NCI-H146 treated with DMSO at 0.1 percent for 48 hours (cell line): ENCODE data around the gene MCOLN1.
A peak's percentile ranks its signal among the peaks of the same experiment; 100 is the strongest.

Experiments
- DNase-seq: peaks from one replicate; lab custom pipeline; 2025; ENCODE audit not compliant: unreplicated experiment; lab: John Stamatoyannopoulos, UW

MCOLN1 gene

DNA sequence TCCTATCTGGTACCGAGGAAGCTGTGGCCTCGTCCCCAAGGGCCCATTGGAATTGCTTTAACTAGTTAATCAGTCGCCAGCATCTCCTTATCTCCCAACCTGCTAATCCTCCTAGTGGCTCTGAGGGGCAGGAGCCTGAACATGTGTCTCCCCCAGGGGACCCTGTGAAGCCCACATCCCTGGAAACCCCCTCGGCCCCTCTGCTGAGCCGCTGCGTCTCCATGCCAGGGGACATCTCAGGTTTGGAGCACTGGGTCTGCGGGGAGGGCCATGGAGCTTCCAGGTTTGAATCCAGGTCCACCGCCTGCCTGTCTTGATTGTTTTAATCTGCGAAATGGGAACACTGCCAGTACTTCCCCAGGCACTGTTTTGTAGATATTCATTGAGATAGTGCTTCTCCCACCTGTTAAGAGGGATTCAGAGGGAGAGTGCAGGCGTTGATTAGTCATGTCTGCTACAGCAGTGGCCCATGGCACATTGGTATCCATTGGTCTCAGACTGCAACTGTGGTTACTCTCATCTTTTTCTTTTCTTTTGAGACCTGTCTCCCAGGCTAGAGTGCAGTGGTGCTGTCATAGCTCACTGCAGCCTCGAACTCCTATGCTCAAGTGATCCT lies 19.5 kb downstream of the MCOLN1 start:
- no peak for DNase-seq

DNA sequence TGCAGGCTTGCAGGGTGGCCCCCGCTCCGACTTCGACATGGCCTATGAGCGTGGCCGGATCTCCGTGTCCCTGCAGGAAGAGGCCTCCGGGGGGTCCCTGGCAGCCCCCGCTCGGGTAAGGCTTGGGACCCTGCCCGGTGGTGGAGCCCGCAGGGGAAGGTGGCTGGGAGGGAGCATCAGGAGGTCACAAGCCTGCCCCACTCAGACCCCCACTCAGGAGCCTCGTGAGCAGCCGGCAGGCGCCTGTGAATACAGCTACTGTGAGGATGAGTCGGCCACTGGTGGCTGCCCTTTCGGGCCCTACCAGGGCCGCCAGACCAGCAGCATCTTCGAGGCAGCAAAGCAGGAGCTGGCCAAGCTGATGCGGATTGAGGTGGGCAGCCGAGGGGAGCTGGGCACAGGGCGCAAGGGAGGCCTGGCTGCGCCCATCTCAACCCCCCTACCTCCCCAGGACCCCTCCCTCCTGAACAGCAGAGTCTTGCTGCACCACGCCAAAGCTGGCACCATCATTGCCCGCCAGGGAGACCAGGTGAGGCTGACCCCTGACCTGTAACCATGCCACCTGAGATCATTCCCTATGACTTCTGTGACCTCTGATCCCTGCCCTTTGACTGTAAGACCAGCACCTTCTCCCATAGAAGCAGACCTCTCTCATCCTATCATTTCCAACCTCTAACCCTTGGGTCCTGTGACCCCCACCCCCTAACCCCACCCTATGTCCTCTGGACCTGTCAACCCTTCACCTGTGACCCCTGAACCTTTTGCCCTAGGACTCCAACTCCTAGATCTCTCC lies 20.3 kb downstream of the MCOLN1 start:
- DNase-seq, result no peak

DNA sequence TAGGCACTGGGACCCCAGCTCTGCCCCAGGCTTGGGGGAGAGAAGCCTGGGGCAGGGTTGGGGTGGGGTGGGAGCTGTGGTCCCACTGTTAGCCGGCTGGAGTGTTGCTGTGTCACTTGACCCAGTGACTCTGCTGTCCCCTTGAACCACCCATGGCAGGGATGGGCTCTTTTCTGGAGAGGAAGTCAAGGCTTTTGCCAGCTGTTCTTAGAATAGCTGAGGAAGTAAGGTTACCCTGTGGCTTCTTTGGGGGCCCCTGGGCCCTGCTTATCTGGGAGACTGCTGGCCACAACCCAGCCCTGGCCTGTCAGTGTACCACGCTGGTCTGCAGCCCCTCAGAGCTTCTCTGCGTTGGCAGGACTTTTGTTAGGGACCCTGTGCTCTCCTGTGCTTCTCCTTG lies 22.2 kb downstream of the MCOLN1 start:
- DNase-seq, result no peak

DNA sequence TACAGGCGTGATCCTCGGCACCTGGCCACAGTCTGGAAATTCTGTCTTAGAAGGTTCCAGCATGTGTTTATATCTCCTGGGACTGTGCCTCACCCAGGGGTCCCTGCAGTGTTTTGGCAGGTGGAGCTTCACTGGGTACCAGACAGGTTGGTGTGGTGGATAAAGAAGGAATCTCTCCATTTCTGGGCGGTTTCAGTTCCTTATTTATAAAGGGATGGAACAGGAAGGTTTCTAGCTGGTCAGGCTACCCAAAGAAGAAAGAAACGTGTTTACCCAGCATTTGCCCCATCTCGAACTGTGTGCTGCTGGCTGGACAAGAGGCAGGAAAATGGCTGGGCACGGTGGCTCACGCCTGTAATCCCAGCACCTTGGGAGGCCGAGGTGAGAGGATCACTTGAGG lies 22.9 kb downstream of the MCOLN1 start:
- DNase-seq, result no peak

DNA sequence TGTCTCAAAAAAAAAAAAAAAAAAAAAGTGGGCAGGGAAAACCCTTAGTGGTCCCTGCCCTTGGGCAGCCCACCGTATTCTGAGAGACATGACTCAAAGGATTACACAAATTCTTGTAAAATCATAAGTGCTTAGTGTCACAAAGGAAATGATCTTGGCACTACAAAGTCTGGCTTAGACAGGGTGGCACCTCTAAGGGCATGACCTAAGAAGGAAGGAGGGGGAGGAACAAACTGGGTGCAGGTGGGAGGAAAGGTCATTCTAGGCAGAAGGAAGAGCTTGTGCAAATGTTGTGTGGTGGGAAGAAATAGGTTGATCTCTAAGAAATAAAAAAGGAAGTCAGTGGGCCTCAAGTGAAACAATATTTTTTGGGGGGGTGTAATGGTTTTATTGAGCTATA lies 23.5 kb downstream of the MCOLN1 start:
- DNase-seq, result no peak

DNA sequence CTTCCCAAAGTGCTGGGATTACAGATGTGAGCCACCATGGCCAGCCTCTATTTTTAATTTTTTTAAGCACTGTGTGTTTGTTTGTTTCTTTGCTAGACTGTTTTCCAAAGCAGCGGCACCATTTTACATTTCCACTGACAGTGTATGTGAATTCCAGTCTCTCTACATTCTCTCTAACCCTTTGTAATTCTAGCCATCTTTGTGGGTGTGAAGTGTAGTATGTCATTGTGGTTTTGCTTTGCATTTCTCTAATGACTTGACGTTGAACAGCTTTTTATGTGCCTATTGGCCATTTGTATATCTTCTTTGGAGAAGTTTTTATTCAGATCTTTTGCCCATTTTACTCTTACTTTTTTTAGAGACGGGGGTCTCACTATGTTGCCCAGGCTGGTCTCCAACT lies 24.7 kb downstream of the MCOLN1 start:
- DNase-seq, result no peak

DNA sequence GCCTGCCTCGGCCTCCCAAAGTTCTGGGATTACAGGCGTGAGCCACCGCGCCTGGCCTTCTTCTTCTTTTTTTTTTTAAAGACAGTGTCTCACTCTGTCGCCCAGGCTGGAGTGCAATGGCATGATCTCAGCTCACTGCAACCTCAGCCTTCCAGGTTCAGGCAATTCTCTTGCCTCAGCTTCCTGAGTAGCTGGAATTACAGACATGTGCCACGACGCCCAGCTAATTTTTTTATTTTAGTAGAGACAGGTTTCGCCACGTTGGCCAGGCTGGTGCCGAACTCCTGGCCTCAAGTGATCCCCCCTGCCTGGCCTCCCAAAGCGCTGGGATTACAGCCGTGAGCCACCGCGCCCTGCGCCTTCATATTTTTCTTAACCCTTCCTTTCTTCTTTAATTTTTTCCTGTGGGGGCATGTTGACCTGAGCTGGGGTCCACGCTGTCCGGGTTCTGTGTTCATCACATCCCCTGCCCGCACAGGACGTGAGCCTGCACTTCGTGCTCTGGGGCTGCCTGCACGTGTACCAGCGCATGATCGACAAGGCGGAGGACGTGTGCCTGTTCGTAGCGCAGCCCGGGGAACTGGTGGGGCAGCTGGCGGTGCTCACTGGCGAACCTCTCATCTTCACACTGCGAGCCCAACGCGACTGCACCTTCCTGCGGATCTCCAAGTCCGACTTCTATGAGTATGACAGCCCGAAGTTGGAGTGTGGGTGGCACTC lies 27.2 kb downstream of the MCOLN1 start:
- no peak for DNase-seq

DNA sequence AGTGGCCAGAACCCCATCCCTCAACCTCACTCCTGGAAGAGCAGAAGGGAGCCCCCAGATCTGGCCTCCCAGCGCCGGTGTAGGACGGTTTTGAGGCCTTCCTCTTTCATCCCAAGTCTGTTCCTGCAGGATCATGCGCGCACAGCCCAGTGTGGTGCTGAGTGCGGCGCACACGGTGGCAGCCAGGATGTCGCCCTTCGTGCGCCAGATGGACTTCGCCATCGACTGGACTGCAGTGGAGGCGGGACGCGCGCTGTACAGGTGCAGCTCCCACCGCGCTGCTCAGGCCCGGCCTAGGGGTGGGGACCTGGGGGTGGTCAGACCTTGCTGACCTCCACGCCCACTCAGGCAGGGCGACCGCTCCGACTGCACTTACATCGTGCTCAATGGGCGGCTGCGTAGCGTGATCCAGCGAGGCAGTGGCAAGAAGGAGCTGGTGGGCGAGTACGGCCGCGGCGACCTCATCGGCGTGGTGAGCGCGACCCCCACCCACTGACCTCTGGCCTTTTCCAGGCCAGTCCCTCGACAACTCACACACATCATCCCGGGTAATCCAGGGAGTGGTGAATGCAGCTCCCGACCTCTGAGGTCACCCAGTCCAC lies 27.8 kb downstream of the MCOLN1 start:
- DNase-seq, result no peak

DNA sequence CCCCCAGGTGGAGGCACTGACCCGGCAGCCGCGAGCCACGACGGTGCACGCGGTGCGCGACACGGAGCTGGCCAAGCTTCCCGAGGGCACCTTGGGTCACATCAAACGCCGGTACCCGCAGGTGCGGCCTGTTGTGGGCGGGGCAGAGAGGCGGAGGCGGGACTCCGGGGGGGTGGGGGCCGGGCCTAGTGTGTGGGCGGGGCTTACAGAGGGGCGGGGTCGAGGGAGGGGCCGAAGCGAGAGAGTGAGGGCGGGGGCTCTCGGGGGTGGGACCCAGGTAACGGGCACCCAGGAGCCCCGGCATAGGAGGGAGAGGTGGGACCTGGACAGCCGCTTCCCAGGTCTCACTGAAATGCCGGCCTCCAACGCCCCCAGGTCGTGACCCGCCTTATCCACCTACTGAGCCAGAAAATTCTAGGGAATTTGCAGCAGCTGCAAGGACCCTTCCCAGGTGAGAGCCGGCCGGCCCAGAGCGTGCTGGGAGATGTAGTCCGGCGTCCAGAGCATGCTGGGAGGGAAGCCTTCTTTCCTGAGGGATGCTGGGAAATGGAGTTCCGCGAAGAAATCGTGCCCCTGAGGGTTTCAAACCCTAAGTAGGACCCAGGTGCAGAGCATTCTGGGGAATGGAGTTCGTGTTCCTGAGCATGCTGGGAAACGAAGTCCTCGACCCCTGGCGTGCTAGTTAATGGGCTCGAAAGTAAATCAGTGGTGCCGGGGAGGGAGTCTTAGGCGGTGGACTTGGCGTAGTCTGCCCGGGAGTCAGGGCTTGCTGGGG lies 28.8 kb downstream of the MCOLN1 start:
- peak; percentile 17 for DNase-seq

DNA sequence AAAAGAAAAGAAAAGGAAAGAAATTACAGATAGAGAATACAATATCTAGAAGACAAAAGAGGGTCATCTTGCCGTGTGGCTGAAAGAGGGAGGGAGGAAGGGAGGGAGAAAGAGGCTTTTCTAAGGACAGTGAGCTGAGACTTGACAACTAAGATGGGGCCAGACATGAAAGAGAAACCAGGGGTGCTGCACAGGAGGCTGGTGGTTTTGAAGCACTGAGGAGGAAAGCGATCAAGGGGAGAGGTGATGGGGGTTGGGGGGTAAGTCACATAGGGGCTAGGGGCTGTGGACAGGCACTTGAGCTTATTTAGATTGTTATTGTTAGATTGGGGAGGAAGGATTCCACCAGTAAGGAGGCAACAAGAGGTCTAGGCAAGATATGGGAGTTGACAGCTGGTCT lies 30.4 kb downstream of the MCOLN1 start:
- DNase-seq, result no peak

DNA sequence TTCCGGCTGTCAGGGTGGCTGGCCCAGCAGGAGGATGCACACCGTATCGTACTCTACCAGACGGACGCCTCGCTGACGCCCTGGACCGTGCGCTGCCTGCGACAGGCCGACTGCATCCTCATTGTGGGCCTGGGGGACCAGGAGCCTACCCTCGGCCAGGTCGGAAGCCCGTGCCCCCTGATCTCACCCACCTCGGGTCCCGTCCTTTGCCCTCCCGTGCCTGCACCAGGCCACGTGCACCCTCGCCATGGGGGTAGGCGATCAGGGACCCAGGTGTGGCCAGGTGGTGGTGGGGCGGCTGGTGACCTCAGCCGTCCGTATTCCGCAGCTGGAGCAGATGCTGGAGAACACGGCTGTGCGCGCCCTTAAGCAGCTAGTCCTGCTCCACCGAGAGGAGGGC lies 32.1 kb downstream of the MCOLN1 start:
- no peak for DNase-seq

DNA sequence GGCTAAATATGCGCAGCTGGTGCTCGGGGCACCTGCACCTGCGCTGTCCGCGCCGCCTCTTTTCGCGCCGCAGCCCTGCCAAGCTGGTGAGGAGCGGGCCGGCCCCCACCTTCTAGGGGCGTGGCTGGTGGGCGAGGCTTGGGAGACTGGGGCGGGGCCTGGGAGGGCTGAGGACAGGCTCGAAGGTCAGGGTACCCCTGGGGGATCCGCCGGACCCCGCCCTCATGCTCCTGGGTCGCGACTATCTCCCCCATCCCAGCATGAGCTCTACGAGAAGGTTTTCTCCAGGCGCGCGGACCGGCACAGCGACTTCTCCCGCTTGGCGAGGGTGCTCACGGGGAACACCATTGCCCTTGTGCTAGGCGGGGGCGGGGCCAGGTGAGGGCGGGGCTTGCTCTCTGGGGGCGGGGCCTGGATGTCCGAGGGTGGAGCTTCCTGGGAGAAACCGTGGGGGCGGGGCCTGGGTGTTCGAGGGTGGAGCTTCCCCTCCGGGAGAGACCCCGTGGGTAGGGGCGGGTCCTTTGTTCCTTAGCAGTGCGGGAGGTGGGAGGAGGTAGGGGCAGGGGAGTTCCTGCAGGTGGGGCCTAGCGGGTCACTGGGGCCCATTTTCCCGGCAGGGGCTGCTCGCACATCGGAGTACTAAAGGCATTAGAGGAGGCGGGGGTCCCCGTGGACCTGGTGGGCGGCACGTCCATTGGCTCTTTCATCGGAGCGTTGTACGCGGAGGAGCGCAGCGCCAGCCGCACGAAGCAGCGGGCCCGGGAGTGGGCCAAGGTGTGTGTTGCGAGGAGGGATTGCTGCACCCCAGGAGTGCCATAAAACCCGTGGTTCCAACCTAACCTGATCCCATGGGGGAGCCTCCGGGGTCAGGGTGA lies 32.8 kb downstream of the MCOLN1 start:
- no peak for DNase-seq

DNA sequence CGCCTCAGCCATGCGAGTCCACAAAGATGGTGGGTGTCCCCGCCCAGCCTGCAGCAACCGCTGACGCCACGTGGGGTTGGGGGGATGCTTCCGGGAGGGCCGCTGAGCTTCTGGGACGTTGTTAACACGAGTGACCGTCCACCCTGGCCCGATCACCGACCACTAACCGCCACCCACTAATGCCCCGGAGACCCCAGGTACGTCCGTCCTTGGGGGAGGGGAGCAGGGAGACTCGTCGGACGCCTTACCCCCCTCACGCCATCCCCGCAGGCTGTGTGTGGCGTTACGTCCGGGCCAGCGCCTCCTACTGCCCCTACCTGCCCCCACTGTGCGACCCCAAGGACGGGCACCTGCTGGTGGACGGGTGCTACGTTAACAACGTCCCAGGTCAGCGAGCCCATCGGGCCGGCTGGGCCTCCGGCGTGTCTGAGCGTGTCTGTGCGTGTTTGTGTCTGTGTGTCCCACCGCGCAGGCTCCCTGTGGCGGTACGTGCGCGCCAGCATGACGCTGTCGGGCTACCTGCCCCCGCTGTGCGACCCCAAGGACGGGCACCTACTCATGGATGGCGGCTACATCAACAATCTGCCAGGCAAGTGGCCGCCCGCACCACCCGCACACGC lies 34.4 kb downstream of the MCOLN1 start:
- no peak for DNase-seq

DNA sequence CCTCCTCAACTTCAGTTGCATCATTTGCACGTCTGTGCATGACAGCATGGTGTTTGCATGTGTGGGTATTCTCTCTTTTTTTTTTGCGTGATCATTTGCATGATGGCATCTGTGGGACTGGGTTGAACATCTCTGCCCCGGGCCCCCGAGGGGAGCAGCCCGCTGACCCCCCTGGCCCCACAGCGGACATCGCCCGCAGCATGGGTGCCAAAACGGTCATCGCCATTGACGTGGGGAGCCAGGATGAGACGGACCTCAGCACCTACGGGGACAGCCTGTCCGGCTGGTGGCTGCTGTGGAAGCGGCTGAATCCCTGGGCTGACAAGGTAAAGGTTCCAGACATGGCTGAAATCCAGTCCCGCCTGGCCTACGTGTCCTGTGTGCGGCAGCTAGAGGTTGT lies 36.2 kb downstream of the MCOLN1 start:
- no peak for DNase-seq

DNA sequence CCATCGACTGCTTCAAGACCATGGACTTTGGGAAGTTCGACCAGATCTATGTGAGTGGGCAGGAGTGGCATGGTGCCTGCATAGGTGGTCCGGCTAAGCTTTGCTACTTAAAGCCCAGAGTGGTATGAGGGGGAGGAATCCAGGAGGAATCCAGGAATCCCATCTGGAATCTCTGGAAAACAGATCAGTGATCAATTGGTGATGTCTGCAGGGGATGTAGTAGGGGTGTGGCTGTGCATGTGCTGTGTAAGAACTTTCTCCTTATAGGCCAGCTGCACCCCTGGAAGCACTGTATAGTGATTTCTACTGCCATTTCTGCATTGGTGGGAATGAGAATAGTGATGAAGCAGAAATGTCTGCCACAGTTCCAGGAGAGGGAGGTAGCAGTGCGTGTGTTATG lies 36.7 kb downstream of the MCOLN1 start:
- no peak for DNase-seq

DNA sequence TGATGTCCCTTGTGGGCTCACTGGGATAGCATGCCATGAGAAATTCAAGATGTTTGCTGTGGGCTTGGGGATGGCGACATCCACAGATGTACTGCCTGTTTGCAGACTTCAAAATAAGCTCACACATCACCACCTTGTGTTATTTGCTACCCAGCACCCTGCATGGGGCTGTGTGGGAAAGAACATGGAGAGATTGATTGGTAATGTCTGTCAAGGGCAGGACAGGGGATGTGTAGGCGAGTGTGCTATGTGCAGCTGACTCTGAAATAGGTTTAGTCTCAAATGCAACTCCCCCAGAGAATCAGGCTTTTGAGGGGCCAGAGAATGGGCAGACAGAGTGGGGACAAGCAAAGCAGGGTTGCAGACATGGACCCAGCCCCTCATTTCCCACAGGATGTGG lies 37.8 kb downstream of the MCOLN1 start:
- DNase-seq, result no peak

DNA sequence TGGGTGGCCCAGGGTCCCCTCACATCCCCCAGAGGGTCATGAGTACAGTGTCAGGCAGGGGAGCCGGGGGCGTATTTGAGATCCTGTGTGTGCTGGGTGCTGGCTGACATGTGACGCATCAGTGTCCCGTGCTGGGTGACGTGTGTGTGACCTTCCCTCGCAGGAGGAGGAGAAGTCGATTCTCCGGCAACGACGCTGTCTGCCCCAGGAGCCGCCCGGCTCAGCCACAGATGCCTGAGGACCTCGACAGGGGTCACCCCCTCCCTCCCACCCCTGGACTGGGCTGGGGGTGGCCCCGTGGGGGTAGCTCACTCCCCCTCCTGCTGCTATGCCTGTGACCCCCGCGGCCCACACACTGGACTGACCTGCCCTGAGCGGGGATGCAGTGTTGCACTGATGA lies 38.9 kb downstream of the MCOLN1 start:
- no peak for DNase-seq

DNA sequence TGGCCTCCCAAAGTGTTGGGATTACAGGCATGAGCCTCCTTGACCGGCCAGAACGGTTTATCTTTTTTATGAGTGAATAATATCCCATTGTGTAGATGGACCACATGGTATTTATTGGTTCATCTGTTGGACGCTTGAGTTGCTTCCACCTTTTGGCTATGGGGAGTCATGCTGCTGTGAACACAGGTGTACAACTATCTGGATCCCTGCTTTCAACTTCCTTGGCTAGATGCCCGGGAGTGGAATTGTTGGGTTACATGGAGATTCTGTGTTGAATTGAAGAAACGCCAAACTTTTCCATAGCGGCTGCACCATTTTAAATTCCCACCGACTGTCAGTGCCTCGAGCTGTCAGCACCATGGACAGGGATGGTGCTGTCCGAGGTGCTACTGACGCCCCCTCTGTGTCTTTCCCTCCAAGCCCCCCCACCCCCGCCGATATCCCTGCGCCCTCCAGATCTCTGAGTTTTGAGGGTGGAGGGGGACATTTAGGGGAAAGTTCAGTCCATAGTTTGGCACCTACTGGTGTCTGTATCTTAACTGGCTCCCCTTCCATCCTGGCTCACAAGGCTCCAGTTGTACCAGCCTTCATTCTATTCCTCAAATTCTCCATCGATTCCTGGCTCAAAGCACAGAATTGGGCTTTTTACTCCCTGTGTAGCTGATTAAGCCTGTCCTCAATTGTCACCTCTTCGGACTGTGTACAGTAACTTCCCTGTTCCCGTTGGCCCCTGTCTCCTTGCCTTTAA lies 40.4 kb downstream of the MCOLN1 start:
- no peak for DNase-seq

DNA sequence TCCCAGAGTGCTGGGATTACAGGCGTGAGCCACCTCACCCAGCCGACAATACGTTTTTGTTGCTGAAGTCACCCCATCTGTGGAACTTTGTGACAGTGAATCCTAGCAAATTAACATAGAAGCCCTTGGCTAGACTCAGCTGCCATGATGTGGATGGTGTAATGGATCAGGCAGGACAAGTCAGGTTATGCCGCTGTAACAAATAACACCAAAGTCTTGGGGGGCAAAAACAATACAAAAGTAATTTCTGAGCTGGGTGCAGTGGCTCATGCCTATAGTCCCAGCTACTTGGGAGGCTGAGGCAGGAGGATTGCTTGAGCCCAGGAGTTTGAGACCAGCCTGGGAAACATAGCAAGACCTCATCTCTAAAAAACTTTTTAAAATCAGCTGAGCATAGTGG lies 42.4 kb downstream of the MCOLN1 start:
- DNase-seq, result no peak
